OCI-M2 (cell line): Measurements from ENCODE around the gene CAPN5.

Source experiments
- DNase-seq: peaks from one replicate; lab custom pipeline; 2025; ENCODE audit not compliant: unreplicated experiment; lab: John Stamatoyannopoulos, UW

CAPN5 gene

GRCh38 chr11:77063861-77064260 lies 2.9 kb upstream of the CAPN5 start:
- no peak for DNase-seq

DNA sequence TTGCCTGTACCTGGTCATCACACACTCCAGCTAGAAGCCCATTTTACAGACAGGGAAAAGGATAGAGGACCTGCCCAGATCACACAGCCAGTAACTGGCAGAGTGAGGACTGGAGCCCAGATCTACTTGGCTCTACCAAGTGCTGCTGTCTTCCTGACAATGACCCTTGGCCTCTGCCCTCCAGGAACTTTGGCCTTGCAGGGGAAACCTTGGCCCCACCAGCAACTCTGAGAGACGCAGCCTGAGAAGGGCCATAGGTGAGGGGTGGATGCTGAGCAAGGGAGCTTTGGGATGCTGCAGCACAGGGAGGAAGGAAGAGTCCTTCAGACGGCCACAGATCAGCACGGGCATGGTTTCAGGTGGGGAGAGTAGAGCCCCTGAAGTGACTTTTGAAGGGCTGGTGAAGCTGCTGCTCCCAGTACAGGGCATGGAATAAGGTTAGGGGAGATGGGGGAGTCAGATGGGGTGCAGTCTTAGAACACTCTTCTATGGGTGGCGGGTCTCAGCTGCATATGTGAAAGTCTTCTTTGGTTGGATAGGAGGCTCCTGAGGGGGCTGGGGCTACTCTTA lies 2.0 kb upstream of the CAPN5 start:
- DNase-seq = no peak

DNA sequence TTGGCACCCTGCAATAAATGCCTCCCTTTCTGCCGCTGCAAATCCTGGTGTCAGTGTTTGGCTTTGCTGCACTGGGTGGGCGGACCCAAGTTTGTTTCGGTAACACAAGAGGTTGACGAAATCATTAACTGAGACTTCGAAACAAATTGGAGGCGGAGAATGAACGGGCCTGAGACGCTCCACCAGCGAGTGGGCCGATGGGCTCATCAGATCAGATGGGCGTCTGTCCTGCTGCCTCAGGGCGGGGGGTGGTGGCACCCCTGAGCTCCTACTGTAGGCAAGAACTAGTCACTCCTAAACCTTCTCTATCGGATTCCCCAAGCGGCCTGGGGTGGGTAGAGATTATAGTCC lies 918 bp upstream of the CAPN5 start:
- no peak for DNase-seq

GRCh38 chr11:77067861-77068443 lies 1.2 kb downstream of the CAPN5 start:
- DNase-seq = no peak

GRCh38 chr11:77068457-77069335 lies 1.9 kb downstream of the CAPN5 start:
- DNase-seq = no peak

- no peak for DNase-seq
Observed at GRCh38 chr11:77069336-77069968, 2.7 kb downstream of the CAPN5 start.

DNA sequence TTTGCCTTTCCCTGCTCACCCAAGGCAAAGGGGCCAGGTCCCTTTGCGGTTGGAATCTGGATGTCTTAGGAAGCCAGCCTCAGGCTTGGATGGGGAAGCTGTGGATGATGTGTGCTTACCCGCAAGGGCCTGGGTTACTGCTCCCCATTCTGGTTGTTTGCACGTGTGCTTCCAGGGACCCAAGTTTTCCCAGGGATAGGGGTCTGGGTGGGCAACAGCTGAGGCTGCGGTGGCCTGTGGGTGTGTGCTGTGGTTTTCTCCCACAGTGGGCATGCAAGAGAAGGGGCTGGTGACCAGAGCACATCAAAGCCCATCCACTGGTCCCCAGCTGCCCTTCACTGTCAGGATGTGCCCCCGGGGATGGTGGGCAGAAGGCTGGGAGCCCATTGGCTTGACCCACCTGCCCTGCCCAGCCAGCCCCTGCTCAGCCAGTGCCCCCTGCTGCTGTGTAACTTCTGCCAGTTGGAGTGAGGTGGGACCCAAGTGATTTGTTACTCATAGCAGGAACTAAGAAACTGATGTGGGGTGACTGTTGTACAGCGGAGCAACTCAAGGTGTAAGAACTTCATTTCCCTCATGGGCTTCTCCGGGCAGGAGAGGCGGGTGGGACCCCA lies 3.3 kb downstream of the CAPN5 start:
- no peak for DNase-seq

GRCh38 chr11:77071077-77071476 lies 4.3 kb downstream of the CAPN5 start:
- DNase-seq = no peak

GRCh38 chr11:77071671-77072605 lies 5.2 kb downstream of the CAPN5 start:
- no peak for DNase-seq

DNA sequence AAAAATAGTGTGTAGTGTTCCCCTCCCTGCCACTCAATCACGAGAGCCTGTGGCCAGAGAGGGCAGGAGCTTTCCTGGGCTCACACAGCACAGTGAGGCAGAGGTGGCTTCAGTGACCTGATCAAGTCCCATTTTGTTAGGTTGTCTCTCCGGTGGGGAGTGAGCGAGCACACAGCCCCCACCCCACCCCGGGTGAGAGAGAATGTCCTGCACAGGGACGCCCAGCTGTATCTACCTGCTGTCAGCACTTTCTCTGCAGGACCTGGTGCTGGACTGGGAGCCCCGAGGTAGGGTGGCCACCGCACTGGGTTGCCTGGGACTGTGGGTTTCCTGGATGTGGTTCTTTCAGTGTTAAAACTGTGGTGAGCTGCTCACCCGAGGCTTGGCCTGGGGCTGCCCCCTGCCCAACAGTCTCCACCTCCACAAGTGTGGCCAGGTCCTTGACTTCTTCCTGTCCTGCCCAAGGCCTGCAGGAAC lies 6.1 kb downstream of the CAPN5 start:
- no peak for DNase-seq

DNA sequence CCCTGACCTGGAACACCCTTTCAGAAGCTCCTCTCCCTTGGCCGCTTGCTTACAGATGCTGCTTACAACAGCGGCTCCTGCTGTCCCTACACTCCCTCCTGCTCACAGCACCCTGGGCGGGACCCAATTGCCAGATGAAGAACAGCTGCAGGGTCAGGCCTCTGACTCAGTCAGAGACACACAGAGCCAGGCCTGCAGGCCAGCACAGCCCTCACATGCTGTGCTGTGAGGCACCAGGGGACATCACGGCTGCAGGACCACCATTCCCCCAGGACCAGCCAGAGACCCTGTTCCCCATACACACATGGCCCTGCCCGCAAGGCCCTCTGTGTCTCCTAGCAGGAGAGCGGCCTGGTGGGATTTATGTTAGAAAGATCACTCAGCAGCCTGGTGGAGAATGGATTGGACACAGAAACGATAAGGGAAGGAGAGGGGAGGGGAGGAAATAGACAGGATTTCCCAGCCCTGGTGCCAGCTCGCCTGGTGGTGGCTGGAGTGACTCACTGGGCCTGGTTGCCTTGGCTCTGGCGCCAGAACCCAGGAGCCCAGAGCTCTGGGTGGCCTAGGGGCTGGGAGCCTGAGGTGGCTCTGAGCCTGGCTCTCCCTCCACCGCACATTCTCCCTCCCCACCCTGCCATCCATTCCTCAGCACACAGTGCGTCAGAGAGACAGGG lies 6.7 kb downstream of the CAPN5 start:
- DNase-seq = no peak

DNA sequence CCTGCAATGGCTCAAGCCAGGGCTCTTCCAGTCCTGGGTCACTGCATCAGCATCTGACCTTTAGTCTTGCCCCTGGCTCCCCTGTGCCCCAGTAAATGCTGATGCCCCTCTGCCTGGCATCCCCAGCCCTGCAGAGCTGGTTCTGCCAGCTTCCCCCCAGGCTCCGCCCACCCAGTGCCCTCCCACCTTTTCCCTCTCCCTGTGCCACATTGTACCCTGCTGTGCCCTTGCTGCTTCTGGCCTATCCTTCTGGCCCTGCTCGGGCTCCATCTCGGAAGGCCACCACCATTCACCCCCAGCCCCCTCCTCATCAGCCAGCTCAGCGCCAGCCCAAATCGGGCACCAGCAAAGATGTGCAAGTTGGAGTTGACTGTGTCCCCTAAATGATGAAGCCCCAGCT lies 7.4 kb downstream of the CAPN5 start:
- no peak for DNase-seq

GRCh38 chr11:77074626-77075221 lies 8.0 kb downstream of the CAPN5 start:
- DNase-seq = no peak

DNA sequence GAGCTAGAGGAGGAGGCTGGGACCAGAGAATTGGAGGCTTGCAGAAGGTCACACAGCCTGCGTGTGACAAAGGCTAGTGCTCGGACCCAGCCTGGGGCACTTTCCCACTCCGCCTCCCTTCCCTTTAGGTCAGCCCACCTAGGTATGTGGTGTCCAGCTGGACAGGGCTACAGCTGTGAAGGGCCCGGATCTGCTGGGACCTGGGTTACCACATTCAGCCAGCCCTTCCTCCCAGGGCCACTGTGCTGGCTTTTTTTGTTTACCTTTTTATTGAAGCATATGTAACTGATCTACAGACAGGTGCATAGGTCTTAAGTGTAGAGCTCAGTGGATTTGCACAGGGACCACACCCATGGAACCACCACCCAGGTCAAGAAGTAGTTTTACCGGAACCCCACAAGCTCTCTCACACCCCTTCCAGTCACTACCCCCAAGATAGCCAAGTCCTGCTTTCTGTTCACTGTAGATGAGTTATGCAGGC lies 8.7 kb downstream of the CAPN5 start:
- no peak for DNase-seq

- DNase-seq = no peak
Observed at GRCh38 chr11:77079666-77080065, 12.9 kb downstream of the CAPN5 start.

DNA sequence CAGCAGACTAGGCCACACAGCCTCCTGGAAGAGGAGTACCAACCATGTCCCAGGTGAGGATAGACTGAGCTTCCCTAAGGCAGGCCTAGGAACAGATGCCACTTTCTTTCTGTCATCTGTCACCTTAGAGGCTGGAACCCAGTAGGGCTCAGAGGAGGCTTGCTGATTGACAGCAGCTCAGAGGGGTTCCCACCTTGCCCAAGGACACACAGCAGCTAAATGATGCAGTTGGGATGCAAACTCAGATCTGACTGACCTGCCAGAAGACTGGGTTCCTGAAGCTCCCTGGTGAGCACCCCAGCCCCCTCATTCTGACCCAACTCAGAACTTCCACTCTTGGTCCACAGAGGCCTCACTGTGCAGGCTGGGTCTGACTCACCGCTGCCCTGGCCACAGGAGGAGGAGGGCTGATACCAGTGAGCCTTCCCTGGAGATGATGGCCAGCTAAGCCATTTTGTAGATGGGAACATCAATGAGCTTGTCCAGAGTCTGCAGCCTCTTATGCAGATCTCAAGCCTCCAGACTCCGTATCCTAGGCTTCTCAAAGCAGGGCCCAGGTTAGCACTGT lies 14.0 kb downstream of the CAPN5 start:
- DNase-seq = no peak

- no peak for DNase-seq
Observed at GRCh38 chr11:77081381-77081851, 14.6 kb downstream of the CAPN5 start.

GRCh38 chr11:77081976-77082836 lies 15.4 kb downstream of the CAPN5 start:
- DNase-seq = no peak
